ENCODE measurements around the gene LNX1.

LNX1 gene

DNA sequence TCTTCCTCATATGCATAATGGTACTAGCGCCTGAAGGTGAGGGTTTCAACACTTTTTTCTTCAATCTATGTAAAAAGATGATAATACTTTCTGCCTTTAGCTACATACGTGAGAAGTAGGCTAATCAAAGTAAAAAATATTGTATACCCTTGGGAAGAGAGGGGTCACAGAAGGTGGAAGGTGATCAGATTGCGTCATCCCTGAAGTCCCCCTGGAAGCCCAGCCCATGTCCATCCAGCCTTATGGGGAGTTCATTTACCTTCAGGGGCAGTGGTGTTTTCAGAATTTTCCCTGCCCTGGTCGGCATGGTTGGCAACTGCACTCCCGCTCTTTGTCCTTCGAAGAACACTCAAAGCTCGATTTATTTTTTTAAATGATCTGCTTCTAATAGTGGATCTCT lies 84.2 kb downstream of the LNX1 start:
- Histone ChIP-seq H3K4me2 (ENCODE audit: low read length) (no peak overlapping the region), H3K79me2 (no peaks in the 10 kb centered on the region), H3K27me3 (ENCODE audit: control insufficient read depth, insufficient read depth, low read length) (no peaks in the 10 kb centered on the region), H3K36me3 (ENCODE audit: control insufficient read depth, insufficient read depth, low read length) (no peaks in the 10 kb centered on the region), H3K9ac (no peak overlapping the region), H3K4me1 (no peaks in the 10 kb centered on the region), H3K27ac (no peak overlapping the region), H3K9me3 (ENCODE audit: control insufficient read depth, low read length) (no peaks in the 10 kb centered on the region), H2AFZ (no peak overlapping the region), H3K4me3 (ENCODE audit: low read depth, low read length) (no peak overlapping the region)
- TF ChIP-seq CTCF (IDR thresholded peaks at IDR 0.05), result no peak

- H3K4me1 ChIP-seq, result no peaks in the 10 kb centered on the region
- no peaks in the 10 kb centered on the region for H3K36me3 ChIP-seq (ENCODE audit: control insufficient read depth, insufficient read depth, low read length)
Observed at GRCh38 chr4:53505947-53506346, 85.3 kb downstream of the LNX1 start.

DNA sequence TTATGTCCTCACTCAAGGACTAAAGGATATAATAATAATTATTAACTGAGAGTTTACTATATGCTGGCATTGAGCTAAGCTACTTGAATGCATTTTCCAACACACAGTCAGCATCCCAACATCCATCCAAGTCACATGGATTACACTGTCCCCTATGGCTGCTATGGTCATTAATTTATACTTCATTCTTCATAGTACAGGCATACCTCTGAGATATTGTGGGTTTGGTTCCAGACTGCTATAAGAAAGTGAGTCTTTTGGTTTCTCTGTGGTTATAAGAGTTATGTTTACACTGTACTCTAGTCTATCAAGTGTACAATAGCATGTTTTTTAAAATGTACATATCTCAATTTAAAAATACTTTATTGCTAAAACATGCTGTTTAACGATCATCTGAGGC lies 89.2 kb downstream of the LNX1 start:
- Histone ChIP-seq H3K27ac (no peak overlapping the region), H3K27me3 (ENCODE audit: control insufficient read depth, insufficient read depth, low read length) (no peaks in the 10 kb centered on the region), H3K4me2 (ENCODE audit: low read length) (no peak overlapping the region), H3K79me2 (no peaks in the 10 kb centered on the region), H3K4me1 (no peaks in the 10 kb centered on the region), H3K9me3 (ENCODE audit: control insufficient read depth, low read length) (no peaks in the 10 kb centered on the region), H3K9ac (no peak overlapping the region), H3K4me3 (ENCODE audit: low read depth, low read length) (no peak overlapping the region), H2AFZ (no peak overlapping the region), H3K36me3 (ENCODE audit: control insufficient read depth, insufficient read depth, low read length) (no peaks in the 10 kb centered on the region)
- TF ChIP-seq CTCF (IDR thresholded peaks at IDR 0.05), result no peak

More at GRCh38 chr4:53505947-53506346, 85.3 kb downstream of the LNX1 start:
- Histone ChIP-seq H3K27me3 (ENCODE audit: control insufficient read depth, insufficient read depth, low read length) (no peaks in the 10 kb centered on the region), H3K9ac (no peak overlapping the region), H2AFZ (no peak overlapping the region), H3K27ac (no peak overlapping the region), H3K9me3 (ENCODE audit: control insufficient read depth, low read length) (no peaks in the 10 kb centered on the region), H3K4me3 (ENCODE audit: low read depth, low read length) (no peak overlapping the region), H3K79me2 (no peaks in the 10 kb centered on the region), H3K4me2 (ENCODE audit: low read length) (no peak overlapping the region)
- TF ChIP-seq CTCF (IDR thresholded peaks at IDR 0.05), result no peak

DNA sequence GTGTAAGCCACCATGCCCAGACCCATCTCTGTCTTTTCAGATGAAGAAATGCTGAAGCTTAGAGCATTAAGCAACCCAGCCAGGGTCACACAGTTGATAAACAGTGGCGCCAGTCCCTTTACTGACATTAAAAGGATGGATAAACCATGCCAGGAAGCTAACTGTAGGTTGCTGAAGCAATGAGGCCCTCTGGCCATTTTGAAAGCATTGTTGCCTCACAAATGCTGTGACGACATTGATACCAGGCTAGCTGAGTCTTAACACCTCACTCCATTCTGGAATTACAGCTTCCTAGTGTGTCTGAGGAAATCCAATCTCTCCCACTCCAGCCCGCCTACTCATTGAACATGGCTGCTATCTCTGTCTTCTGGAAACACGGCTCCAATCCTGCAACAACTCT lies 89.7 kb downstream of the LNX1 start:
- TF ChIP-seq CTCF (IDR thresholded peaks at IDR 0.05), result no peak
- Histone ChIP-seq H2AFZ (no peak overlapping the region), H3K27me3 (ENCODE audit: control insufficient read depth, insufficient read depth, low read length) (no peaks in the 10 kb centered on the region), H3K9ac (no peak overlapping the region), H3K4me3 (ENCODE audit: low read depth, low read length) (no peak overlapping the region), H3K27ac (no peak overlapping the region), H3K36me3 (ENCODE audit: control insufficient read depth, insufficient read depth, low read length) (no peaks in the 10 kb centered on the region), H3K4me2 (ENCODE audit: low read length) (no peak overlapping the region), H3K9me3 (ENCODE audit: control insufficient read depth, low read length) (no peaks in the 10 kb centered on the region), H3K4me1 (no peaks in the 10 kb centered on the region), H3K79me2 (no peaks in the 10 kb centered on the region)

GRCh38 chr4:53500546-53500945 lies 90.7 kb downstream of the LNX1 start:
- Histone ChIP-seq H3K4me1 (no peaks in the 10 kb centered on the region), H3K79me2 (no peaks in the 10 kb centered on the region), H2AFZ (no peak overlapping the region), H3K9me3 (ENCODE audit: control insufficient read depth, low read length) (no peaks in the 10 kb centered on the region), H3K4me2 (ENCODE audit: low read length) (no peak overlapping the region), H3K4me3 (ENCODE audit: low read depth, low read length) (no peak overlapping the region), H3K9ac (no peak overlapping the region), H3K27ac (no peak overlapping the region), H3K36me3 (ENCODE audit: control insufficient read depth, insufficient read depth, low read length) (no peaks in the 10 kb centered on the region), H3K27me3 (ENCODE audit: control insufficient read depth, insufficient read depth, low read length) (no peaks in the 10 kb centered on the region)
- no peak for TF ChIP-seq CTCF (IDR thresholded peaks at IDR 0.05)

All from parathyroid adenoma (tissue), 2 donors.